CD4-positive, alpha-beta T cell treated with Interleukin-4 for 1 hour (primary cell): Measurements from ENCODE around the gene OXLD1.
"Not testable (repeated sequence)": the region's sequence is repeated elsewhere in the genome, so short reads cannot be mapped to it uniquely, and the experiment has no call there.

Experiments
- DNase-seq, 2 donors: peaks; one replicate each; pipeline ENCODE4 v3.0.0-alpha.2; 2020 to 2022

OXLD1 gene

DNA sequence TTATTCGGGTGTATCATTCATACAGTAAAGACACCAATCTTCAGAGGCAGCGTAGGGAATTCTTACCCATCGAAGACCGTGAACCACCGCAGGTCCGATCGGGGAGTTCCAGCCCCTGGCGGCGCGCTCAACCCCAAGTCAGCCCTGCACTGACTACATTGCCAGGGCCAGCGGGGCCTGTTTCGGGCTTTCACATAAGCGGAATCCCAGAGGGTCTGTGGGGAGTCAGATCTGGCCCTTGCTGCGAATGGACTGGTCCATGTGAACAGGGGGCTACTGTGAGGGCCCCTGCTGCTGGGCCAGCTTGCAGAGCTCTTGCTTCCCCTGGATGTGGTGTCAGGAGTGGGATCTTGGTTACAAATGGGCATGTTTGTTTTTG lies 17.7 kb downstream of the OXLD1 start:
- DNase-seq: no peak

DNA sequence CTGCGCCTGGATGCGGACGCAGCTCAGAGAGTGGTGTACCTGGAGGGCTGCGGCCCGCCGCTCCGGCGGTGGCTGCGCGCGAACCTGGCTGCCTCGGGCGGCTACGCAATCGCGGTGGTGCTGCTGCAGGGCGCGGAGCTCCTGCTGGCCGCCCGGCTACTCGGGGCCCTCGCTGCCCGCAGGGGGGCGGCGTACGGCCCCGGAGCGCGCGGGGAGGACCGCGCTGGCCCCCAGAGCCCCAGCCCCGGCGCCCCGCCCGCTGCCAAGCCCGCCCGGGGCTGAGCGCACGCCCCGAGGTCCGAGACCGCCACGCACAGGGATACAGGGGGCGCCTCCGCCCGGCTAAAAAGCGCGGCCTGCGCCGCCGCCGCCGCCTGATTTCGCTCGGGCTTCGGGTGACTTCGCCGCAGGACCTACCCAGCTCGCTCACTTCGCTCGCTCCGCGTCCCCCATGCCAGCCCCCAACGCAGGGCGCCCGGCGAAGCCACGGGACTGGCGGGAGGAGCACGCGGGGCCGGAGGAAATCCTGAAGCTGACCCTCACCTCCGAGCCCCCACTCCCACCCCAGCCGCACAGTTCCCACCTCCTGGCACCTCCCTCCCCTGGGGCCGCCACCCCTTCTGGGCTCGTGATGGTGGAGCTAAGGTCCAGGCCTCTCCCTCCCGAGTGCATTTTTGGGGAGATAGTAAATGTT lies 18.2 kb downstream of the OXLD1 start:
- no peak for DNase-seq

DNA sequence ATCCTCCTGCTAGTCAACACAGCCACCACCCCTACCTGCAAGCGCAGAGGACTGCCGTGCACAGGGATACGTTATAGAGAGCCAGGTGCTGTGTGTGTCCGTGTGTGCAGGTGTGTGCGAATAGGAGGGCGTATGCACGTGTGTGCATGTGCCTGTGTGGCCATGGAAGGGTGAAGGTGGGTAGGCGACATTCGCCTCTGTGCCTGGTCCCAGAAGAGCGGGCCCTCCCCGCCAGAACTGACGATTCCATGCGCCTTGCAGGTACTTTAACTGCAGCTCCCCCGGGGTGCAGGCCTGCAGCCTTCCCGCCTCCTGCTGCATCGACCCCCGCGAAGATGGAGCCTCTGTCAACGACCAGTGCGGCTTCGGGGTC lies 18.8 kb downstream of the OXLD1 start:
- DNase-seq: no peak

DNA sequence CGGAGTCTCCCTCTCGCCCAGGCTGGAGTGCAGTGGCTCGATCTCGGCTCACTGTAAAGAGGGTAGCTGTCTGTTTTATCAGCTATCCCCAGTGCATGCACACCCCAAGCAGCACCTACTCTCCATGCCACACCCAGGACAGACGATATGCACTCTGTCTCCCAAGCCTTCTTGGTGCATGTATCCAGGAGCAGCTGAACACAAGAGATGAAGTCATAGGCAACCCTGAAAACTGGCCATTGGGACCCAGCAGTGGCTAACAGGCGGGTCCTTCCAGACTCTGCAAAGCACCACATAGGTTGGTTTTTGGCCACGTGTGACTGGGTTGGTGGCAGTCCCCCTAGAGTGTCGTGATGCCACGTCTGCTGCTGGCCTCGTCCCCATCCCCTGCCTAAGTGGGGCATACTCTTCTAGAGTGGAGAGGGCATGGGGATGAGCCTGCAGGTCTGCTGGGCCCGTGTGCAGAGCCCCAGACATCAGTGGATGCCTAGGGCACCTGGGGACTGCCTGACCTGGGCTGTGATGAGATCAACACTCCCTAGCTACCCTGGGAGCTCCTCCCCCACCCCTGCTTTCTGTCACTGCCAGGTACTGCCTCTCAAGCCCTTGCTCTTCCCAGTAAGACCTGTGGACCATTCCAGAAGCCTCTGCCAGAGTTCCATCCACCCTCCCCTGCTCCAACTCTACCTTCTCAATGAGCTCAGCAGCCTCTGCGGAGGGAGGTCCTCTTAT lies 19.4 kb downstream of the OXLD1 start:
- no peak for DNase-seq

DNA sequence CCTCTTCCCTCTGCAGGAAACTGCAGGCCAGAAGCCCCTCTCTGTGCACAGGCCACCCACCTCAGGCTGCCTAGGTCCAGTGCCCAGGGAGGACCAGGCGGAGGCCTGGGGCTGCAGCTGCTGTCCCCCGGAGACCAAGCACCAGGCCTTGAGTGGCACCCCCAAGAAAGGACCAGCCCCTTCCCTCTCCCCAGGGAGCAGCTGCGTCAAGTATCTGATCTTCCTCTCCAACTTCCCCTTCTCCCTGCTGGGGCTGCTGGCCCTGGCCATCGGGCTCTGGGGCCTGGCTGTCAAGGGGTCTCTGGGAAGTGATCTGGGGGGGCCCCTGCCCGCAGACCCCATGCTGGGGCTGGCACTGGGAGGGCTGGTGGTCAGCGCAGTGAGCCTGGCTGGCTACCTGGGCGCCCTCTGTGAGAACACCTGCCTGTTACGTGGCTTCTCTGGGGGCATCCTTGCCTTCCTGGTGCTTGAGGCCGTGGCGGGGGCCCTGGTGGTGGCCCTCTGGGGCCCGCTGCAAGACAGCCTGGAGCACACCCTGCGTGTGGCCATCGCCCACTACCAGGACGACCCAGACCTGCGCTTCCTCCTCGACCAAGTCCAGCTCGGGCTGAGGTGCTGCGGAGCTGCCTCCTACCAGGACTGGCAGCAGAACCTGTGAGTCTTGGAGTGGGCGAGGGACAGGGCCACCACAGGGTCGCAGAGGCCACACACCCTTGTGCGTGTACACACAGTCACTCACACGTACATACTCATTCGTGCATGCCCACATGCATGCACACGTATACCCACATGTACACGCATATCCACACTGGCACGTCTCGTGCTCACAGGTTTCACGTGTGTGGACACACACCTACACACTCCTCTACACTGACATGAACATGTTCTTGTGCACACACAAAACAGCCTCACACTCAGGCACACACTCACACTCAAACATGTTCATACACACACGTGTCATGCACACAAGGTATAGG lies 21.1 kb downstream of the OXLD1 start:
- DNase-seq: no peak

DNA sequence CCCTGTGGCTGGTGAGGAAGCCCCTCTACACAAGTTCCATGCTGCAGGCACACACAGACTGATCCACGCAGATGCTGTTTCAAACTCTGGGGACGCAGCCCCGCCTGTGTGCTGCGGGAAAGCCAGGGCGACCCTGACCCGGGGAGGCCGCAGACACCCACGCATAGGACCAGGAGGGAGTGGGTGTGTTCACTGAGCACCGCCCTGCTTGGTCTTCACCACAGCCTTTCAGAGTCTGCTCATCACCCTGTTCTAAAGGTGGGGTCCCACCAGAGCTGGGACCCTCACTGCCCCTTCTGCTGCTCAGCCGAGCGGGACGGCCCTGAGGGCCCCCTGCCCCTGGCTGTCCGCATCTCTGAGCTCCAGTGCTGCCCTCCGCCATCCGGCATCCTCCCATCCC lies 21.9 kb downstream of the OXLD1 start:
- no peak for DNase-seq

DNA sequence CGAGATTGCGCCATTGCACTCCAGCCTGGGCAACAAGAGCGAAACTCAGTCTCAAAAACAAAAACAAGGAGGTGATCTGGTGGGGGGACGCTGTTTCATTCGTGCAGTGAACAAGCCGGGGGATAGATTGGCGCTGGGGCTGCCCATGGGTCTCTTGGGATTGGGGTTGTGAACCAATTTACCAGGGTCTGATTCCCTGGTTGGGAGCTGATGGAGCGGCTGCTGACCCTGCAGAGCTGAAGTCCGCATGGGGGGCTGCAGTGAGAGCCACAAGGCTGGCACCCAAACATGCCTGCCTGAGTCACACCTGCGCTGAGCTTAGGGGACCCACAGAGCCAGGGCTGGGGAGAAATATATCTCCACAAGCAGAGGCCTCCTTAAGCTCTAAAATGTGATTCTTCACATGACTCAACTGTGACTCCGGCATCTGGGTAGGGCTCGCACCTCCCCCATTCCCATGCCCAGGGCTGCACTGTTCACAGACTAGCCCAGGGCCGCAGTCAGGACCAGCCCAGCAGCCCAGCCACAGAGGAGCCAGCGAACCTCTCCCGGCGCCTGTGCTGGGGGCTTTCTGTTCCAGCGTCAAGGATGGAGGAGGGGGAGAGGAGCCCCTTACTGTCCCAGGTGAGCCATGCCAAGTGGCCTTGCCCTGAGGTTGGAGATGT lies 24.4 kb downstream of the OXLD1 start:
- no peak for DNase-seq

DNA sequence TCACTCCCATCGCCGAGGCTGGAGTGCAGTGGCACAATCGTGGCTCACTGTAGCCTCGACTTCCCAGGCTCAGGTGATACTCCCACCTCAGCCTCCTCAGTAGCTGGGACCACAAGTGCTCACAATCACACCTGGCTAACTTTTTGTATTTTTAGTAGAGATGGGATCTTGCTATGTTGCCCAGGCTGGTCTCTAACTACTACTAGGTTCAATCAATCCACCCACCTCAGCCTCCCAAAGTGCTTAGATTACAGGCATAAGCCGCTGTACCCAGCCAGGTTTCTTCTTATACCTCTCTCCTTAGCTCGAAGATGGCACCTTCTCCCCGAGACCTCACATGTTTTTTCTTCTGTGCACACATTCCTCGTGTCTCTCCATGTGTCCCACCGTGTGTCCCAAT lies 26.4 kb downstream of the OXLD1 start:
- DNase-seq: no peak

DNA sequence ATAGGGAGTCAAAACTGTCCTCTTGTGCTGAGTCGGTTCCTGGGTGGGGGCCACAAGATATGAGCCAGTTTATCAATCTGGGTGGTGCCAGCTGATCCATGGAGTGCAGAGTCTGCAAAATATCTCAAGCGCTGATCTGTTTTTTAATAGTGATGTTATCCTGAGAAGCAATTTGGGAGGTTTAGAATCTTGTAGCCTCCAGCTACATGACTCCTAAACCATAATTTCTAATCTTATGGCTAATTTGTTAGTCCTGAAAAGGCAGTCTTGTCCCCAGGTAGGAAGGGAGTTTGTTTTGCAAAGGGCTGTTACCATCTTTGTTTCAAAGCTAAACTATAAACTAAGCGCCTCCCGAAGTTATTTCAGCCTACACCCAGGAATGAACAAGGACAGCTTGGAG lies 27.7 kb downstream of the OXLD1 start:
- no peak for DNase-seq

DNA sequence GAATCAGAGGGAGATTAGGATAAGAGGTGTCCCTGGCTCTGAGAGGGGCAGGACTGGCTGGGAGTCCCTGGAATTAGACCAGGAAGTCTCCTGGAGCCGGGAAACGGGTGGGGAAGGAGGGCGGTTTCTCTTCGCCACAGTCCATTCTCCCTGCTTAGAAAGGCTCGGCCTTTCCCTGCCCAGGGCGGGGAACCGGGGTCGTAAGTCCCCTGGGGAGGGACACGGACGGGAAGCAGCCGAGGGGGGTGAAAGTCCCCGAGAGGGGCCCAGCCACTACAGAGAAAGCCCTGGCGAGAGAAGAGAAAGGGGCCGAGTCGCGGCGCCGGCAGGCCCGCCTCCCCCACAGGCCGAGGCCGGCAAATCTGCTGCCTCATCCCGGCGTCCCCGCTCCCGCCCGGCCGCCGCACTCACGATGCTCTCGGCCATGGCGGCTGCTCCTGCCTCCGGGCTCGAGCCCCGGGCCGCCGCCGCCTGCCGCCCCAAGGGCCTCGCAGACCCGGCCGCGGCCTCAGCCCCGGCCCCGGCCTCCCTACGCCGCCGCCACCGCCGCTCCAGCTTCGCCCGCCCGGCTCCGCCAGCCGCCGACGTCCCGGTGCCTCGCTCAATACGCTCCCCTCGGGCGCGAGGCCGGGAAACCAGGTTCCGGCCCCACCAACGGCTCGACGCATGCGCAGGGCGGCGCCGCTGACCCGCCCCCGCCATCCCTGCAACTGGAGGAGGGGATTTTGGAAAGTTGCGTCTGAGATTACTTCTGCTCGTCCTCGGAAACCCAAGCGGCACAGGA lies 29.7 kb downstream of the OXLD1 start, which contains the start of the genes NPLOC4 and TSPAN10:
TSS of gene NPLOC4 (minus strand) at position 608 of the 784 bp plus-strand sequence. CDS start at position 426, 182 bp downstream.
TSS of gene TSPAN10 (plus strand) at position 692 of the 784 bp plus-strand sequence. CDS start 5,217 bp downstream, outside the sequence.
- DNase-seq: peak; percentile 83 to 87

DNA sequence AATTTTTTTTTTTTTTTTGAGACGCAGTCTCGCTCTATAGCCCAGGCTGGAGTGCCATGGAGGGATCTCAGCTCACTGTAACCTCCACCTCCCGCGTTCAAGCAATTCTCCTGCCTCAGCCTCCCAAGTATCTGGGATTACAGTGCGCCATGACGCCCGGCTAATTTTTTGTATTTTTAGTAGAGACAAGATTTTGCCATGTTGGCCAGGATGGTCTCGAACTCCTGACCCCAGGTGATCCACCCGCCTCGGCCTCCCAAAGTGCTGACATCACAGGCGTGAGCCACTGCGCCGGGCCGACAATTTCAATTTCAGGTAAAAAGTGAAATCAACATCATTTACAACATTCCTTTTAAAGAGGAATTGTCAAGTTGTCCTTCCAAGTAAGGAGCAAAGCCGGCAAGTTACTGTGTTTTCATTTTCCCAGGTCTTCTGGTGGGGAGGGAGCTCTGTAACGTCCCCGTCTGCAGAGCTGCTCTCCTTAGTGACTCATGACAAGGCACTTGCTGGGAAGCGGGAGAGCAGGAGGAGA lies 30.4 kb downstream of the OXLD1 start:
- no peak for DNase-seq

DNA sequence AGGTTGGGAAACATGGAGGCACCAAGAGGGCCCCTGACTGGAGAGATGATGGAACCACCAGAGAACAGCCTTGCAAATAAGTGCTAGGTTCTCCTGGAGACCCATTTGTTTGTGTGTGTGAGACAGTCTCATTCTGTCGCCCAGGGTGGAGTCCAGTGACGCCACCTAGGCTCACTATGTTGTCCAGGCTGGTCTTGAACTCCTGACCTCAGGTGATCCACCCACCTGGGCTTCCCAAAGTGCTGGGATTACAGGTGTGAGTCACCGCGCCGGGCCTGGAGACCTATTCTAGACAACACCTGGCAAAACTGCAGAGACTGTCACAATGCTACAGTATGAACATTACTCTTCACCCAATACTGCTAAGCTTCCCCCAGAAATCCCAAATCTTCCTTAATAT lies 31.0 kb downstream of the OXLD1 start:
- no peak for DNase-seq

DNA sequence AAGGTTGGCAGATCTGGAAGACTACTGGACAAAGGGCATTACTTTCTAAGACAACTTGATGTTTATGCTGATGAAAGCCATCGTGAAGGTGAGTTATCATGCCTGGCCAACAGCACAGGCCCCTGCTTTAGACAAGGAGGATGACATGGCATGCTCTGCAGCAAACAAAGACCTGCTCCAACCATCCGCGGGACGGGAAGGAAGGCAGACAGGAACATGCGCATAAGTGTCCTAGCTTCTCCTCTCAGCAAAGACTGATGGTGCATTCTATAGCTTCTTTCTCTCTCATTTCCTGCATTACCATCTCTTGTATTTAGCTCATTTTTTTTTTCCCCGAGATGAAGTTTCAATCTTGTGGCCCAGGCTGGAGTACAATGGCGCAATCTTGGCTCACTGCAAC lies 34.9 kb downstream of the OXLD1 start:
- no peak for DNase-seq

DNA sequence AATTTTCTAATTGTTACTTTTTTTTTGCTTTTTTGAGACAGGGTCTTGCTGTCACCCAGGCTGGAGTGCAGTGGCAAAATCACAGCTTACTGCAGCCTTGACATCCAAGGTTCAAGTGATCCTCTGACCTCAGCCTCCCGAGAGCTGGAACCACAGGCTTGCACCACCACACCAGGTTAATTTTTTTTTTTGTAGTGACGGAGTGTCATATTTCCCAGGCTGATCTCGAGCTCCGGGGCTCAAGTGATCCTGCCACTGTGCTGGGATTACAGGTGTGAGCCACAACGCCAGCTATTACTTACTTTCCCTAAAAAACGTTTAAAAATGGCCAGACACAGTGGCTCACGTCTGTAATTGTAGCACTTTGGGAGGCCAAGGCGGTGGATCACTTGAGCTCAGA lies 36.1 kb downstream of the OXLD1 start:
- DNase-seq: no peak

DNA sequence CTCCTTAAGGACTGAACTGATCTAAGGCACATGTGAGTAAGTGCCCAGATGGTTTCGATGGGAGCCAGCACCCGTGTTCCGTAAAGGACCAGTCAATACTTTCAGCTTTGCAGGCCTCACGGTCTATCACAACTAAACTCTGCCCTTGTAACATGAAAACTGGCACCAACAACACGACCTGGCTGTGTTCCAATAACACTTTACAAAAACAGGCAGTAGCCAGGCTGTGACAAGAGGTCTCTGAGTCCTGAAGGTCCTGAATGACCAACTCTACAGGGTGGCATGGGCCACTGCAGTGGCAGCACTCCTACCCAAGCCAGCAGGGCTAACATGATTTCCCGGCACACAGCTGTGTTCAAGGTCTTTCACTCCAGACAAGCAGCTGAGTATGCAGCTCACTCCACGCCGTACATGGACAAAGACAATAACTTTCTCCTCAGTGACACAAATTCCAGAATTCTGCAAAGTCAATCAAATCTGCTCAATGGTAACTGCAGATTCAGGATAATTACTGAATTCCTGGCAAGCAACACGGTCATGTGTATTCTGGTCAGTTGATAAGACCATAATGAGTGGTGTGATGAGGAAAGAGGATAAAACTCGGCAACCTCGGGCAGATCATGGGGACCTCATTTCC lies 44.8 kb downstream of the OXLD1 start:
- no peak for DNase-seq

DNA sequence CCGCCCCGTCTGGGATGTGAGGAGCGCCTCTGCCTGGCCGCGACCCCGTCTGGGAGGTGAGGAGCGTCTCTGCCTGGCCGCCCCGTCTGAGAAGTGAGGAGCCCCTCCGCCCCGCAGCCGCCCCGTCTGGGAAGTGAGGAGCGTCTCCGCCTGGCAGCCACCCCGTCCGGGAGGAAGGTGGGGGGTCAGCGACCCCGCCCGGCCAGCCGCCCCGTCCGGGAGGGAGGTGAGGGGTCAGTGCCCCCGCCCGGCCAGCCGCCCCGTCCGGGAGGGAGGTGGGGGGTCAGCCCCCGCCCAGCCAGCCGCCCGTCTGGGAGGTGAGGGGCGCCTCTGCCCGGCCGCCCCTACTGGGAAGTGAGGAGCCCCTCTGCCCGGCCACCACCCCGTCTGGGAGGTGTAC lies 48.1 kb downstream of the OXLD1 start:
- DNase-seq: not testable (repeated sequence)

DNA sequence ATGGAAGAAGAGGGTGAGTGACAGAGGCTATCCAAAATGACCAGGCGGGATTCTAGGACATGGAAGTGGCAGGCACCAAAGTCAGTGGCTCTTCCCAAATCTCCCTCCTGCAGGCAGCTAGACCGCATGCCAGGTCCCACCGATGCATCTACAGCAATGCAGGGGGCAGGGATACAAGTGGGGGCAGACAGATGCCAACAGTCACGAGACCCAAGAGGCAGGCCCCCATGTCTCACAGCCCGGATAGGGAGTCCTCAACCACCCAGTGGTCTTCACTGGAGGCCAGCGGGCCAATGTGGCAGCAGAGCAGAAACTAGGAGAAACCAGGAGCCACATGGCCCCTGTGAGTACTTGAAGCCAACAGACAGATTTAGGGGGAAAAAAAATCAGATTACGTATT lies 49.5 kb downstream of the OXLD1 start:
- DNase-seq: no peak

DNA sequence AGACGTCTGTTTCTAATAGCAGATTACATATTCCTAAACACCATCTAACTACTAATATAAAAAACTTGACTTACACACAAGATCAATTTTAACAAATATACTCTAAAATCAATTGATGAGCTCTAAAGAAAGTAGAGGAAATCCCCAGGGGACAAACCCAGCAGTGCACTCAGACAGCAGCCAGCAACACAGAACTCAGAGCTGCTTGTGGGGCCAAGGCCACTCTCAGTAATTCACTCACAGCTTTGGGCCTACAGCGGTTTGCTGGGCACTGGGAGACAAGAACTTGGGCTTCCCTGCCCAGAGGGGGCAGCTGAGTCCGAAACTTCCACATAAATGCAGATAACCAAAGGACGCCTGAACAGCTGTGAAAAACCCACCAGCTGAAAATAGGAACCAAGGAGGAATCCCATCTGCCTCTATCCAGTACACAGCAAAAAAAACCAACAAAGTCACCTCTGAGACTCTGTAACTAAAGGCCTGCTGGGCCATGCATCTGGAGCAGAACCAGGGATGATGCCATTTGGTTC lies 50.9 kb downstream of the OXLD1 start:
- DNase-seq: no peak
